Measurements from ENCODE around the gene SPATA6. TPM values are rescaled to one million over a fixed set of nuclear protein-coding genes. Genes with fewer than 3 reads are reported as not detected.
"Not testable (repeated sequence)": the region's sequence is repeated elsewhere in the genome, so short reads cannot be mapped to it uniquely, and the experiment has no call there.

SPATA6 gene
- total RNA-seq, 1 experiment from 2014 or later = 1.8 TPM

GRCh38 chr1:48462716-48463302, 9.2 kb downstream of the SPATA6 start:
- DNase-seq (ENCODE audit: low read depth) = no peak

- no peak for DNase-seq (ENCODE audit: low read depth)
Observed at GRCh38 chr1:48450505-48450904, 21.5 kb downstream of the SPATA6 start.

GRCh38 chr1:48448932-48449331, 23.1 kb downstream of the SPATA6 start:
- DNase-seq (ENCODE audit: low read depth) = no peak

GRCh38 chr1:48444186-48444585, 27.8 kb downstream of the SPATA6 start:
- not testable (repeated sequence) for DNase-seq (ENCODE audit: low read depth)

GRCh38 chr1:48442864-48443619, 29.0 kb downstream of the SPATA6 start:
- DNase-seq (ENCODE audit: low read depth) = peak; percentile 1

- DNase-seq (ENCODE audit: low read depth) = not testable (repeated sequence)
Observed at GRCh38 chr1:48440786-48441185, 31.2 kb downstream of the SPATA6 start.

GRCh38 chr1:48439380-48439779, 32.6 kb downstream of the SPATA6 start:
- DNase-seq (ENCODE audit: low read depth) = no peak

- not testable (repeated sequence) for DNase-seq (ENCODE audit: low read depth)
Observed at GRCh38 chr1:48437379-48437778, 34.6 kb downstream of the SPATA6 start.

GRCh38 chr1:48435312-48436002, 36.5 kb downstream of the SPATA6 start:
- not testable (repeated sequence) for DNase-seq (ENCODE audit: low read depth)

GRCh38 chr1:48430832-48431231, 41.2 kb downstream of the SPATA6 start:
- DNase-seq (ENCODE audit: low read depth) = no peak

GRCh38 chr1:48422009-48422408, 50.0 kb downstream of the SPATA6 start:
- DNase-seq (ENCODE audit: low read depth) = no peak

GRCh38 chr1:48418742-48419141, 53.3 kb downstream of the SPATA6 start:
- no peak for DNase-seq (ENCODE audit: low read depth)

- no peak for DNase-seq (ENCODE audit: low read depth)
Observed at GRCh38 chr1:48415050-48415449, 57.0 kb downstream of the SPATA6 start.

GRCh38 chr1:48414264-48414663, 57.7 kb downstream of the SPATA6 start:
- DNase-seq (ENCODE audit: low read depth) = no peak

GRCh38 chr1:48405940-48406339, 66.1 kb downstream of the SPATA6 start:
- DNase-seq (ENCODE audit: low read depth) = no peak

- no peak for DNase-seq (ENCODE audit: low read depth)
Observed at GRCh38 chr1:48405400-48405799, 66.6 kb downstream of the SPATA6 start.

- no peak for DNase-seq (ENCODE audit: low read depth)
Observed at GRCh38 chr1:48402599-48402998, 69.4 kb downstream of the SPATA6 start.

GRCh38 chr1:48396208-48396607, 75.8 kb downstream of the SPATA6 start:
- DNase-seq (ENCODE audit: low read depth) = no peak

- no peak for DNase-seq (ENCODE audit: low read depth)
Observed at GRCh38 chr1:48391926-48392325, 80.1 kb downstream of the SPATA6 start.

GRCh38 chr1:48387409-48387808, 84.6 kb downstream of the SPATA6 start:
- DNase-seq (ENCODE audit: low read depth) = no peak

GRCh38 chr1:48374785-48375184, 97.2 kb downstream of the SPATA6 start:
- no peak for DNase-seq (ENCODE audit: low read depth)

GRCh38 chr1:48371598-48371997, 100.4 kb downstream of the SPATA6 start:
- no peak for DNase-seq (ENCODE audit: low read depth)

- no peak for DNase-seq (ENCODE audit: low read depth)
Observed at GRCh38 chr1:48362901-48363300, 109.1 kb downstream of the SPATA6 start.

Data from M059J (cell line).